Activated CD4-positive, alpha-beta T cell treated with anti-CD3 and anti-CD28 coated beads for 36 hours (primary cell): Measurements from ENCODE around the gene LZTS3. TPM values are rescaled to one million over a fixed set of nuclear protein-coding genes. Genes with fewer than 3 reads are reported as not detected.
A peak's percentile ranks its signal among the peaks of the same experiment; 100 is the strongest.
"Not testable (repeated sequence)": the region's sequence is repeated elsewhere in the genome, so short reads cannot be mapped to it uniquely, and the experiment has no call there.

Experiments
- ATAC-seq: fragments of 200-7000 bp; cut with Tn5 transposase; one replicate; pipeline ENCODE4 v1.10.0; 2021; ENCODE audit warnings: mild to moderate bottlenecking, moderate library complexity
- CTCF ChIA-PET: fragments of 350-600 bp; sonication (Branson Sonifier 250); formaldehyde crosslinking; loops from one replicate; lab custom pipeline; 2021; ENCODE audit warnings: antibody characterized with exemption; lab: Charles Lee
- POLR2A ChIA-PET: fragments of 350-600 bp; sonication (Branson Sonifier 250); formaldehyde crosslinking; loops from one replicate; lab custom pipeline; 2021; ENCODE audit warnings: antibody characterized with exemption, inconsistent platforms; lab: Charles Lee
- DNase-seq: peaks from one replicate; pipeline ENCODE4 v3.0.0-alpha.2; 2020
- H3K27ac Mint-ChIP-seq: one replicate; pipeline ENCODE4 v1.8.0; 2021; ENCODE audit warnings: mixed read lengths
- H3K27me3 Mint-ChIP-seq: one replicate; pipeline ENCODE4 v1.8.0; 2021; ENCODE audit warnings: mixed read lengths
- H3K36me3 Mint-ChIP-seq: one replicate; pipeline ENCODE4 v1.8.0; 2021; ENCODE audit warnings: low read depth, mixed read lengths
- H3K4me1 Mint-ChIP-seq: one replicate; pipeline ENCODE4 v1.8.0; 2021; ENCODE audit warnings: mixed read lengths
- H3K4me3 Mint-ChIP-seq: one replicate; pipeline ENCODE4 v1.8.0; 2021; ENCODE audit warnings: mild to moderate bottlenecking, moderate library complexity, mixed read lengths
- H3K9me3 Mint-ChIP-seq: one replicate; pipeline ENCODE4 v1.8.0; 2021; ENCODE audit warnings: low read depth, mixed read lengths
- intact Hi-C, 2 experiments: fragments of 100-400 bp; cut with DNase I in 1 of 2; cut with micrococcal nuclease in 1 of 2; formaldehyde crosslinking; loops; one replicate each; pipeline versions ENCODE4 v1.14.2 to v1.15.1; 2022 to 2024; cut with DNase I, micrococcal nuclease
- total RNA-seq, 2 experiments: library from RNA; stranded (reverse); gene quantifications; one replicate each; pipeline ENCODE4 v1.2.3, GENCODE V29; 2021

Gene LZTS3
- total RNA-seq, 2 experiments from 2014 or later, result 0.87 to 0.88 TPM

DNA sequence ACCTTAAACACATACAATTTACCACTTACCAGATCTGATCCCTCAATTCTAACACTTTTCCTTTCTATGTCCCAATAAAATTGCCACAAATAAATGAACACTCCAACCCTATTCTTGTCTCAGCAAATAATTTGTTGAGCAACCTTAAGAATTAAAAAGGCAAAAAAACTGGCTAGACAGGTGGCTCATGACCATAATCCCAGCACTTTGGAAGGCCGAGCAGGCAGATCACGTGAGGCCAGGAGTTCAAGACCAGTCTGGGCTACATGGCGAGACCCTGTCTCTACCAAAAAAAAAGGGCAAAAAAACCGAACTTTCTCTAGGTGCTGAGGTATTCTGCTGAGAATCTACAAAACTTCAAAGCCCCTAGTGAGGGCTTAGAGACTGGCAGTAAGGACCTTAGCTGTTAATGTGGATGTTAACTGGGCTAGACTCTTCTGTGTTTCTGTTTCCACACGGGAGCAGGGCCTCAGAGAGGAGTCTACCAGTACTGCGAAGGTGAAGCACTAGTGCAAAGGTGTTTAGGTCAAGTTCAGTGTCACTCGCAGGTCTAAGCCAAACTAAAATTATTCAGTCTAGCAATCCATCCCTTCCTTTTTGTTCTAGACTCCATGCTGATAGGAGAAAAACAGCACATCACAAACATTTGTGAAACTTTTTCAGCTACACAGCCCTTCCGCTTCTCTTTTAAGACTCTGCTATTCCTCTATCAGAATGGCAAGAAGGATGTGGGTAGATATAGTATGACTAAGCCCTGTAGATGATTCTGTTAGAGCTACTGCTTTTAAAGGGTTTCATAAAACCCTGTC lies 16.3 kb downstream of the LZTS3 start:
- peak overlapping the region; percentile 91 for H3K27ac Mint-ChIP-seq
- DNase-seq (peak; percentile 41), ATAC-seq (peak; percentile 89)
- no peaks in the 10 kb centered on the region for H3K27me3 Mint-ChIP-seq
- intact Hi-C loops, result loop anchor here (1.0 to 5.0 kb wide), 8 partner anchors 16 to 610 kb away; partner anchors contain the start of genes ADISSP (in 1 of the 2), DDRGK1 (in 1 of the 2), DNAAF9 (in 1 of the 2) and LZTS3 (in 1 of the 2)
- H3K36me3 Mint-ChIP-seq, result peaks cover 18% of the 10 kb centered on the region
- CTCF ChIA-PET, result interaction anchor here (0.7 to 1.3 kb wide), 5 partner anchors 8 to 159 kb away, joined by 3 to 6 read pairs (median 3); no protein-coding TSS in a partner anchor
- H3K4me1 Mint-ChIP-seq, result peaks cover 60% of the 10 kb centered on the region
- POLR2A ChIA-PET, result interaction anchor here (0.6 to 1.4 kb wide), 7 partner anchors 9 to 730 kb away, joined by 3 to 6 read pairs (median 5); no protein-coding TSS in a partner anchor
- H3K9me3 Mint-ChIP-seq, result no peaks in the 10 kb centered on the region
- H3K4me3 Mint-ChIP-seq, result peak overlapping the region; percentile 91

DNA sequence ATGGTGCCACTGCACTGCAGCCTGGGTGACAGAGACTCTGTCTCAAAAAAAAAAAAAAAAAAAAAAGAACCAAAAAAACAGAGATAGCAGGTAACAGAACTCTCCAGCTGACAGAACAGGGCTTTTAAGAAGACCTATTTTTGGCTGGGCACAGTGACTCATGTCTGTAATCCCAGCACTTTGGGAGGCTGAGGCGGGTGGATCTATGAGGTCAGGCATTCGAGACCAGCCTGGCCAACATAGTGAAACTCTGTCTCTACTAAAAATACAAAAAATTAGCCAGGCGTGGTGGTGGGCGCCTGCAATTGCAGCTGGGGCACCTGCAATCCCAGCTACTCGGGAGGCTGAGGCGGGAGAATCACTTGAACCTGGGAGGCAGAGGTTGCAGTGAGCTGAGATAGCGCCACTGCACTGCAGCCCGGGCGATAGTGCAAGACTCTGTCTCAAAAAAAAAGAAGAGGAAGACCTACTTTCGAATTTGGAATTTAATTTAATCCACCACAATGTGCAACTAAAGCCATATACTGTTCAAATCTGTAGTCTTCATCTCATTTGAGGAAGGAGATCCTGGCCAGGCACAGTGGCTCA lies 21.2 kb downstream of the LZTS3 start:
- POLR2A ChIA-PET, DNase-seq, ATAC-seq, H3K9me3 Mint-ChIP-seq, H3K27me3 Mint-ChIP-seq, H3K4me3 Mint-ChIP-seq, intact Hi-C loops, H3K27ac Mint-ChIP-seq: not testable (repeated sequence)
- H3K4me1 Mint-ChIP-seq, result peaks cover 69% of the 10 kb centered on the region
- H3K36me3 Mint-ChIP-seq, result peaks cover 45% of the 10 kb centered on the region
- CTCF ChIA-PET, result interaction anchor here (1.2 kb wide), 1 partner anchor 29 kb away, joined by 4 read pairs; no protein-coding TSS in a partner anchor

GRCh38 chr20:3150908-3151307 lies 22.4 kb downstream of the LZTS3 start:
- no peaks in the 10 kb centered on the region for H3K9me3 Mint-ChIP-seq
- CTCF ChIA-PET, result no interaction called here
- peaks cover 43% of the 10 kb centered on the region for H3K36me3 Mint-ChIP-seq
- ATAC-seq, result no peak
- no peak for DNase-seq
- intact Hi-C loops, result no loop called here
- POLR2A ChIA-PET, result no interaction called here
- no peaks in the 10 kb centered on the region for H3K27me3 Mint-ChIP-seq
- H3K27ac Mint-ChIP-seq, result peak overlapping the region; percentile 51
- peaks cover 59% of the 10 kb centered on the region for H3K4me1 Mint-ChIP-seq
- H3K4me3 Mint-ChIP-seq, result no peak overlapping the region

DNA sequence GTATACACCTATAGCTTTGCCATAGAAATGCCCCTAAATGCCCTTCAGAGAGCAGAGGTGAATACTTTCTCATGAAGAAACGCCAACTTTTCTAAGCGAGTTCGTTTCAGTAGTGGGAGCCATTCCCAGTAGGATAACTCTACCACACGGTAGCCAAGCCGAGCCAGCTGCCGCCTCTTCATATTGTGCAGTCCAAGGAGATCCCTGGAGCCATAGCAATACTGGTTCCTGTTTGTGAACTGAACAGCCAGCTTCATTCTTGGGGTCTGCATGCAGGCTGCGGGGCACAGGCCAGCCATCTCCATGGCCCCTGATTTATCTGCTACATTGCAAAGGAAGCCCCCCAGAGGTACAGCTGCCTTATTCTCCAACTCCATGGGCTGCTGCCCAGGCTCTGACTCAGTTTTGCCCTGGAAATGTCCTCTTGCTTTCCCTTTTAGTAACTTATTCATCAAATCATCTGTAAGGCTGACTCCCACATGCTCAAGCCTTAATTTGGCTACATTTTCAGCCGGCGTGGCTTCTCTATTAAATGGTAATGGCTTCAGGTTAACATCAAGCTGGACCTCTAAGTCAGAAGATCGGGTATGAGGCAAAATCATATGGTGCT lies 26.5 kb downstream of the LZTS3 start:
- no peak for DNase-seq
- intact Hi-C loops, result no loop called here
- H3K4me3 Mint-ChIP-seq, result no peak overlapping the region
- POLR2A ChIA-PET, result interaction anchor here (0.5 to 0.6 kb wide), 2 partner anchors 139 to 154 kb away, joined by 4 to 12 read pairs; no protein-coding TSS in a partner anchor
- H3K9me3 Mint-ChIP-seq, result no peaks in the 10 kb centered on the region
- CTCF ChIA-PET, result interaction anchor here (1.5 kb wide), 1 partner anchor 17 kb away, joined by 3 read pairs; no protein-coding TSS in a partner anchor
- no peaks in the 10 kb centered on the region for H3K27me3 Mint-ChIP-seq
- ATAC-seq, result no peak
- peaks cover 46% of the 10 kb centered on the region for H3K36me3 Mint-ChIP-seq
- H3K4me1 Mint-ChIP-seq, result peaks cover 36% of the 10 kb centered on the region
- H3K27ac Mint-ChIP-seq, result no peak overlapping the region

DNA sequence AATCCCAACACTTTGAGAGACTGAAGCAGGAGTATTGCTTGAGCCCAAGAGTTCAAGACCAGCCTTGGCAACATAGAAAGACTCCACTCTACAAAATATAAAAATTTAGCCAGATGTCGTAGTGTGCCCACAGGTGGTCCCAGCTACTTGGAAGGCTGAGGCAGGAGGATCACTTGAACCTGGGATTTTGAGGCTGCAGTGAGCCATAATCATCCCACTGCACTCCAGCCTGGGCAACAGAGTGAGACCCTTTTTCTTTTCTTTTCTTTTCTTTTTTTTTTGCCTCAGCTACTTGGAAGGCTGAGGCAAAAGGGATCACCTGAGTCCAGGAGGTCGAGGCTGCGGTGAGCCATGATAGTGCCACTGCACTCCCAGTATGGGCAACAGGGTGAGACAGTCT lies 31.6 kb downstream of the LZTS3 start:
- ChIA-PET CTCF (no interaction called here), POLR2A (no interaction called here)
- DNase-seq (no peak), ATAC-seq (no peak)
- peaks cover 10% of the 10 kb centered on the region for H3K4me1 Mint-ChIP-seq
- H3K27ac Mint-ChIP-seq, result no peak overlapping the region
- no peak overlapping the region for H3K4me3 Mint-ChIP-seq
- no peaks in the 10 kb centered on the region for H3K9me3 Mint-ChIP-seq
- H3K27me3 Mint-ChIP-seq, result no peaks in the 10 kb centered on the region
- intact Hi-C loops, result no loop called here
- peaks cover 19% of the 10 kb centered on the region for H3K36me3 Mint-ChIP-seq

GRCh38 chr20:3137492-3137891 lies 35.9 kb downstream of the LZTS3 start:
- H3K9me3 Mint-ChIP-seq, result no peaks in the 10 kb centered on the region
- no peak overlapping the region for H3K4me3 Mint-ChIP-seq
- no peak overlapping the region for H3K27ac Mint-ChIP-seq
- peaks cover 2% of the 10 kb centered on the region for H3K36me3 Mint-ChIP-seq
- peaks cover 17% of the 10 kb centered on the region for H3K4me1 Mint-ChIP-seq
- no peaks in the 10 kb centered on the region for H3K27me3 Mint-ChIP-seq
- ChIA-PET POLR2A (no interaction called here), CTCF (interaction anchor here (0.9 to 1.6 kb wide), 3 partner anchors 8 to 23 kb away, joined by 3 to 6 read pairs (median 3); no protein-coding TSS in a partner anchor)
- DNase-seq (no peak), ATAC-seq (no peak)
- intact Hi-C loops, result no loop called here

- H3K27ac Mint-ChIP-seq, result no peak overlapping the region
- no peak overlapping the region for H3K4me3 Mint-ChIP-seq
- no peaks in the 10 kb centered on the region for H3K27me3 Mint-ChIP-seq
- CTCF ChIA-PET, result interaction anchor here (0.6 kb wide), 2 partner anchors 34 to 42 kb away, joined by 3 to 4 read pairs; no protein-coding TSS in a partner anchor
- DNase-seq (no peak), ATAC-seq (peak; percentile 79)
- POLR2A ChIA-PET, result interaction anchor here (0.6 to 0.8 kb wide), 3 partner anchors 42 to 113 kb away, joined by 3 to 4 read pairs (median 3); no protein-coding TSS in a partner anchor
- H3K9me3 Mint-ChIP-seq, result no peaks in the 10 kb centered on the region
- intact Hi-C loops, result no loop called here
- peaks cover 2% of the 10 kb centered on the region for H3K36me3 Mint-ChIP-seq
- H3K4me1 Mint-ChIP-seq, result peaks cover 17% of the 10 kb centered on the region
Observed at GRCh38 chr20:3135507-3136070, 37.8 kb downstream of the LZTS3 start.

DNA sequence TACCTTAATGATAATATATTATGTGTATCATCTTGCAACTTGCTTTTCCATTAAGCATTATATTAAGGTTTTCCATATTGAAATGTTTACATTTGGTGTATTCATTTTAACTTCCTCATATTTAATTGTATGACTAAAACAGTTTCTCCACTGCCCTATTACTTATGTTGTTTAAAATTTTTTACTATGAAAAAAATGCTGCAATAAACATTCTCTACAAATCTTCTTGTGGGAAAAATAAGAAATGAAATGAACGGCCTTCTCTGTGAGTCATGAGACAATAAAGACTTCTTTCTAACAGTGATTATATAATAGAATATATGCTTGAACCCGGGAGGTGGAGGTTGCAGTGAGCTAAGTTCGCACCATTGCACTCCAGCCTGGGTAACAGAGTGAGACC lies 39.2 kb downstream of the LZTS3 start:
- intact Hi-C loops, result no loop called here
- ChIA-PET POLR2A (no interaction called here), CTCF (no interaction called here)
- Mint-ChIP-seq H3K9me3 (no peaks in the 10 kb centered on the region), H3K27me3 (no peaks in the 10 kb centered on the region), H3K4me3 (no peak overlapping the region), H3K36me3 (peaks cover 2% of the 10 kb centered on the region), H3K27ac (no peak overlapping the region), H3K4me1 (peaks cover 13% of the 10 kb centered on the region)
- ATAC-seq, result no peak
- no peak for DNase-seq

DNA sequence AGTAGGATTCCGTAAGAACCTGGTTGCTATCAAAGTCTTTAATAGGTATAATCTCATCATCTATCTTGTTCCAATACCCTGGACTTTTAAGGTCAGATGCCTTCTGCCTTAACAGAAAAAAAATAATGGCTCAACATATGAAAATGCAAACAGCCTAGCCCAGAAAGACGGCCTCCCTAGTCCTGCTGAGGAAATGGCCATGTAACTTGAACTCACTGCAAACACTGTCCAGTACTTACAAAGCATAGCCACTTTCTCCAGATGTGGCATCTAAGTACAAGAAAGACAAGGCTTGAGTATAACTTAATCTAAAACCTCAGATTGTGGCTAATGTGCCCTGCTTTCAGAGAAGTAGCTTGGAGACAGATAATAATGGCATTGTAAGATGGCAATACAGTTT lies 40.2 kb downstream of the LZTS3 start:
- CTCF ChIA-PET, result no interaction called here
- intact Hi-C loops, result no loop called here
- POLR2A ChIA-PET, result no interaction called here

DNA sequence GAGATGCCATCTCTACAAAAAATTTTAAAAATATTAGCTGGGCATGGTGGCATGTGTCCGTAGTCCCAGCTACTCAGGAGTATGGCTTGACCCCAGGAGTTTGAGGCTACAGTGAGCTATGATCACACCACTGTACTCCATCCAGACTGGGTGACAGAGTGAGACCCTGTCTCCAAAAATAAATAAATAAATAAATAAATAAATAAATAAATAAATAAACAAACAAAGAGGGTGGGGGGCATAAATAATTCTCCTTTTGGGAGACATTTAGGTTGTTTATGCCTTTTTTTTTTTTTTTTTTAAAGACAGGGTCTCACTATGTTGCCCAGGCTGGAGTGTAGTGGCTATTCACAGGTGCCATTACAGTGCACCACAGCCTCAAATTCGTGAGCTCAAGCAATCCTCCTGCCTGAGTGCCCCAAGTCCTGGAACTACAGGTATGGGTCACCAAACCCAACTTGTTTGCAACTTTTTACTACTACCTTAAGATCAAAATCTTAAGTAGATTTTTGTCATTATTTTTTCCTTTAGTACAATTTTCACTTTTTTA lies 43.2 kb downstream of the LZTS3 start:
- intact Hi-C loops, result no loop called here
- POLR2A ChIA-PET, result interaction anchor here (0.7 kb wide), 1 partner anchor 659 kb away, joined by 3 read pairs; the partner anchor contains the start of gene SNRPB
- Mint-ChIP-seq H3K9me3 (no peaks in the 10 kb centered on the region), H3K4me1 (peaks cover 3% of the 10 kb centered on the region), H3K4me3 (no peak overlapping the region), H3K36me3 (peaks cover 10% of the 10 kb centered on the region), H3K27me3 (no peaks in the 10 kb centered on the region), H3K27ac (no peak overlapping the region)
- DNase-seq (no peak), ATAC-seq (no peak)
- CTCF ChIA-PET, result interaction anchor here (0.6 to 1.6 kb wide), 6 partner anchors 8 to 76 kb away, joined by 3 to 8 read pairs (median 4); no protein-coding TSS in a partner anchor

More for the DNA sequence above, 40.2 kb downstream of the LZTS3 start:
- H3K36me3 Mint-ChIP-seq, result peaks cover under 1% of the 10 kb centered on the region
- no peaks in the 10 kb centered on the region for H3K27me3 Mint-ChIP-seq
- DNase-seq, result no peak
- peaks cover 12% of the 10 kb centered on the region for H3K4me1 Mint-ChIP-seq
- no peak overlapping the region for H3K4me3 Mint-ChIP-seq
- no peaks in the 10 kb centered on the region for H3K9me3 Mint-ChIP-seq
- H3K27ac Mint-ChIP-seq, result no peak overlapping the region
- no peak for ATAC-seq
